Stimulated activated CD8-positive, alpha-beta memory T cell treated with anti-CD3 and anti-CD28 coated beads, Interleukin-12 subunit alpha, Interleukin-12 subunit beta, amount 100 ng/mL, for 24 hours (primary cell): ENCODE data around the gene EIF2B2.

Source experiments
- DNase-seq: peaks from one replicate; pipeline ENCODE4 v3.0.0-alpha.2; 2020; ENCODE audit errors: extremely low read depth

EIF2B2 gene

DNA sequence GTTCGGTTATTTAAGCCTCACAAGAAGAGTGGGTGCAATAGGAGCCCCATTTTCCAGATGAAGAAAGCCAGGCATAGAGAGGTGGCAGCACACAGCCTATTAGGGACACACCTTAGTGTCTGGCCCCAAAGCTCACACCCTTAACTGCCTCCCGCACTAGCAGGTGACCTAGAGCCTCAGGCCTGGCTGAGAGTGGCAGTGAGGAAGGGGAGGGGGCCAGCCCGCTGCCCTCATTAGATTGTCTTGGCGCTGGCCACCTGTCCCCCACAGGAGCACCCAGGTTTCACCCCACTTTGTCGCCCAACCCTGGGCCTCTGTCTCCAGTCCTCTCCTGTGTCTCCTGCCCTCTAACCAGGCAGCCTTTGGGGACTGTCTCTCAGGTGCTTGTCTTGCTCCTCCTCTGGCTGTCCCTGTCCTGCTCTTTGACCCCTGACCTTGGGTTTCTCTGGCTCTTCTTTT lies 28.8 kb upstream of the EIF2B2 start:
- DNase-seq: no peak

DNA sequence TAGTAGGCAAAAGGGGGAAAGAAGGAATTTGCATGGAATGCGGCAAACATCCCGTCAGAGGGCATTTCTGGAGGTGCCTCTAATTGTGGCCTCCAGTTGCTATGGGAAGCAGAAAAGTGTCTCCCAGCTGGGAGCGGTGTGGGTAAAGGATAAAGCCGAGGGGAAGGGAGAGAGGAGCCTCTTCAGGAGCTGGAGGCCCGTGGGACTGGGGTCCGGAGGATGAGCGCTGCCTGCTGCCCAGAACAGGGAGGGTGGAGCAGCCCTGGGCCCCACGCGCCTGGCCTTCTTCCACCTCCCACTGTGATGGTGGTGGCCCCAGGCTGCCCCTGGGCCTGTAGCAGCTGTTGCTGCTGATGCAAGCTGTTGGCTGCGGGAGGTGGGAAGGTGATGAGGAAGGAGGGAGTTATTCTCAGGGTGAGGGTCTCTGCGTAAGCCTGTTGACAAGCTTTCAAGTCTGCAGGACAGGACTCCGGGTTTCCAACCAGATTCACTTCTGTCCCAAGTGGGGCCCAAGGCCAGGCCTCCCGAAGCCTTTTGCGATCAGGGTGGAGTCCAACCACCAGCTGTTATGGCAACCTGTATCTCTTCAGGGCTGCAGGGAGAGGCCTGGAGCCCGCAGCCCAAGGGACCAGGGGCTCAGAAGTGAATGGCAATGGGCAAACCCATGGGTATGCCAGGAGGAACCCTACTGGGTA lies 28.2 kb upstream of the EIF2B2 start:
- DNase-seq: no peak

DNA sequence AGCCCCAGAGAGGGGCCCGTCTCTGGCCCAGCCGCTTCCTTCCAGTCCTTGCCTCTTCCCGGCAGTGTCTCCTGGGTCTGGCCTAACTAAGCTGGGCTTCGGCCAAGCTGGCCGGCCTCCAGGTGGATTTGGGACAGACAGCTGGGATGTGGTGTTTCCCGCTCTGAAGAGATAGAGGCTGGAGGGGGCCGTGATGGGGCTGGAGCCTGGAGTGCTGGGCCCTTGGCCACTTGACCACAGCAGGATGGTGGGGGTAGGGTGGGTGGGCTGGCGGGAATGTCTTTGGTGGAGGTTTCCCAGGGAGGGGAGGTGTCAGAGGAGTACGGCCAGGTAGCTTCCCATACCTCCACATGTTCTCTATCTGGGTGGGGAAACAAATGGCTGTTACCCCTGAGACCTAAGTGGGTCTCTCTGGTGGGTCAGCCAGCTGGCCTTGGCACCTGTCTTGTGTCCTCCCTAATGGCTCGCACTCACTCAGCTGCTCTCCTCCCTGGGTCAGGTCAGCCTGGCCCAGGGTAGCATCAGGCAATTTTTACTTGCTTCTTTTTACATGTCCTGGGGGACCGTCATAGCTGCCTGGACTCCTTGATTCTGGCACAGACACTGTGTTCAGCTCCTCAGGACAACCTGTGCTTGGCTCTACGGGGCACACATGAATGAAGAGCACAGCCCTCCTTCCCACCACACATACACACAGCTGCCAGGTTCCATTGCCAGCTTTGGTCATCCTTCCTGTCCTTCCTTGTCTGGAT lies 27.5 kb upstream of the EIF2B2 start:
- DNase-seq: no peak

DNA sequence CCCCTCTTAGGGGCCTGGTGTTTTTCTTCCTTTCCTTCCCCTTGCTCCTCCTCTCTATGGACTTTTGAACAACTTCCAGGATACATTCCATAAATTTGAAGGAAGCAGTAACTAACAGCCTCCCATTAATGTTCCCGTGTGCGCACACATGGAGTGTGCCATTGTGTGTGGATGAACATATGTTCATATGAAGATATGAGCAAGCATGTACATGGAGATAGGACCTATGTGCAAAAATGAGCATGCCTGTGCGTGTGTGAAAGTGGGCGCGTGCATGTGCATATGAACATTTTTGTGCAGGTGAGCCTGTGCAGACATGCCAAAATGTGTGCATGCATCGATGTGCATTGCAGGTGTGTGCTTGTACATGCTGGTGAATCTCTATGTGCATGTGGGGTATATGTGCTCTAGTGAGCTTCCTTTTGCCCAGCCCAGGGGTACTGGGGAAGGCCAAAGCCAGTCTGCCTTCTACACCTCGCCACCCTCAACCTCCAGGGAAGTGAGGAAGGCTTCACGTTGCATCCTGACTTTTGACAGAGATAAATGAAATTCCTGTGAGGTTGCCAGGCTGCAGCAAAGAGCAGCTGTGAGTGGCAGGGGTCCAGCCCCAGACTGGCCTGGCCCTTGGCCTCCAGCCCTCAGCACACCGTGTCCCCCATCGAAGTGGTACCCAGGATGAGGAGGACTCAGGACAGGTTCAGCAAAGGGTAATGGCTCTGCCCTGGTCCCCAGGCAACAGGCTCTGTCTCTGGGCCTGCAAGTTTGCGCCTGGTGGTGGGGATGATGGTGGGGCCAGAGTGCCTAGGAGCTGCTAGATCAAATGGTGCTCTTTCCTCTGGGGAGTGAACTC lies 26.2 kb upstream of the EIF2B2 start:
- no peak for DNase-seq

DNA sequence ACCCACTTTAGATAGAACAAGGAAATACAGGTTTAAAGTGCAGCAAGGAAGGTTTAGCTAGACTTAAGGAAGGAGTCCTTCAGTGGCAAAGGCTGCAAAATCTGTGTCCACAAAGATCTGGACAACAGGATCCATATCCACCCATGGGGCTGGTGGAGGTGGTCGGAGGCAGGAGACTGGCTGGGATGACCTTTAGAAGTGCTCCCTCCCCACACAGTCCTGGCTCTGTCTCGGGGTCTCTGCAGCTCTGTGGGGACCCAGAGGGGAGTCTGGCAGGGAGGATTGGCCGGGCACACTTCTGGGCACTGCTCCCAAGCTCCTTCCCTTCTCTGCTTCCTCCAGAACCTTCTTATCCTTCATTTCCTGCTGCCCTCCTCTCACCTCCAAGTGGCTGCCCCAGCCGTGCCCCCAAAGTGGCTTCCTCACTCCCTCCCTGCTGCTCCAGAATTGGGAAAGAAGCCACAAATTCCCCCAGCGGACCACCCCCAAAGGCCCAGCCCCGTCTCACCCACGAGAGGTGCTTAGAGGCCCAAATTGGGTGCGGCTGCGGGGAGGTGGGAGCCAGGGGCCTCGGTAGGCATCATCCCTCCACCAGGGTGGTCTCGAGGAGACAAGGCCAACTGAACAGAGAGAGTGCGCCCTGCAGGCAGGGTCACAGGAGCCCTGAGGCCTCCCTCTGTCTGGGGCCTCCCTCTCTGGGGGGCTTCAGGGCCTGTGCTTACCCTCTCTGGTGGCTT lies 25.4 kb upstream of the EIF2B2 start:
- no peak for DNase-seq

DNA sequence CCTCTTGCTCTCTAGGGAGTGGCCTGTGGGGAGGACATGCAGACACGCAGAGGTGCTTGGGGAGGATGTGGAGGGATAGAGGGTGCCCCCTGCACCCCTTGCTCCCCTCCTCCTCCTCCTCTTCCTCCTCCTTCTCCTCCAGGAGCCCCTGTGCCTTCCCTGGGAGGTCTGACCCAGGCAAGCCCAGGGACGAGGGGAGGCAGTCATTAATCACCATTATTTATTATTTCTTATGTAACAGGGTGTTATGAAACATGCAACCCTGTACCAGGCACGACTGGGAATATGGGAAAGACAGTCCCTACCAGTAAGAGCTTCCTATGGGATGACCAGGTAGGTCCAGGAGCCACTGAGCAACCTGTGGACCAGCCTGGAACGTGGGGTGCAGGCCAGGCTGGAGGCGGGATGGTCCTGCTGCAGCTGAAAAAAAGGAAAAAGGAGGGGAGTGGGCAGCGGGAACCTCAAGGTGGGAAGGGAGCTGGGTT lies 24.8 kb upstream of the EIF2B2 start:
- DNase-seq: no peak

DNA sequence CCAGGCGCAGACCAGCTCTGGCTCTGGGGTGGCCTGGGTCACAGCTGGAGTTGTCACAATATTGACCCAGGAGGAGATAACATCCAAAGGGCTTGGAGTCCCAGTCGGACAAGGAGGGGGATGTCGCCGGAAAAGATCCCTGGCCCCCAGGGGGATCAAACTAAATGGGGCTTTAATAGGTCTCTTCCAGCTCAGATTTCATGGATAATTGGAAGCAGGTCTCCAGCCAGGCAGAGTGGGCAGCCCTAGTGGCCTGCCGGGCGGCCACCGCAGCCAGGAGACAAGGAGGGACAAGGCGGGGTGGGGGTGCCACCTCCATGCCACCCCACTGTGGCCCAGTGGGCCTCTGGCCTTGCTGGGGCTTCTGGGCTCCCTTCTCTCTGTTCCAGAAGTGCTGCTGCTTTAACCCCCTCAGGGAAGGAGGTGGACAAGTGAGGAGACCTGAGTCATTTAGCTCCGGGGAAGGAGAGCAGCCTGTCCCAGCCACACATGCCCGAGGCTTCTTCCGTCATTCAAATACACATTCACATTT lies 24.2 kb upstream of the EIF2B2 start:
- no peak for DNase-seq

DNA sequence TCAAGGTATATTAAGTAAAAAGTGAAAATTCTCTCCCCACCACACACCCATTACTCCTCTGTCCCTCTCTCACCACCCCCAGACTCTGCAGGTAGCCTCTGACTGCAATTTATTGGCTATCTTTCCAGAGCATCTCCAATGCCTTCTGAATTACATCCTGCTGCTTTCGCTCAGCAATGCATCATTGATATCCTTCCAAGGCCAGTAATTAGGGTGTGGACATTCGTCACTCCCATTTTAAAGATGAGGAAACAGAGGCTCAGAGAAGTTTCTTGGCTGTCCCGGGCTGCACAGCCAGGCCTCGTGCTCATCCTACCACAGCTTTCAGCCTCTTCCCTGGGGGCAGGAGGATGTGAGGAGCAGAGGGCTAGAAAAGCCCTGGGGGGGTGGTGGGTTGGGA lies 23.7 kb upstream of the EIF2B2 start:
- no peak for DNase-seq

DNA sequence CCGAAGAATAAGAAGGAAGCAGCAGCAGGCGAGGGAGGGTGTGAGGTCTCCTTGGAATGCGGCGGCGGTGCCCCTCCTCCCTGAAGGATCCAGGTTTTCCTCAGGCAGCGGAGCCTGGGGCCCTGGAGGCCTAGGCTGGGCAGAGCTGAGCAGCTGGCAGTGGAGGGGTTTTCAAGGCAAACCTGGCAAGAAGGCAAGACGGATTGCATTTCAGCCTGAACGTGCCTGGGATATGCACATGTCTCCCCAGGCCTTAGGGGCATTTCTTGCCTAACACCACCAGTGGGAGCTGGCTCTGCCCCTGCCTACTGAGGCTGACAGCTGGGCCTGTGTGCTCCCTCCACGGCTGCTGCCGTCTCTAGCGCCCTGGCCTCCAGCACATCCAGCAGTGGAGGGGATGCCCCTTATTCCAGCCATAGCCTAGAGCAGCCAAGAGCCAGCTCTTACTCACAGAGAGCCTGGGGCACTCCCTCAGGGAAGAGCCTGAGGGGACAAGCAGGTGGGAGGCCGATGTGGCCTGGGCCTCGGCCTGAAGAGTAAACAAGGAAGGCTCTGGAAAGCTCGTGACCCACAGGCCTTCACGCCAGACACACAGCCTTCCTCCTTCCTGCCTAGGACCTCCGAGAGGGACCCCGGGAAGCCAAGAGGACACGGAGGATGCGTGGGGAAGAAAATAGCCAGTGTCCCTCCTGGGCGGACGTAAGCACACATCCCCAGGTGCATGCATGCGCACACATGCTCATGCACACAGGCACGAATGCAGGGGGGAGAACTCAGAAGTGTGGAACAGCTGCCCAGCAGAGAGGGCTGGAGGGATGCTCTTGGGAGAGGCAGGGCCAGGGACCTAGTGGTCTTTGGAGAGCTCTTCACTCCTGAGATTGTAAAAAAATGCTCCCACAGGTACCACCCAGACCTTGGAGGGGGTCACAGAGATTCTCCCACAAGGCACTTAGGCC lies 23.0 kb upstream of the EIF2B2 start:
- DNase-seq: no peak

DNA sequence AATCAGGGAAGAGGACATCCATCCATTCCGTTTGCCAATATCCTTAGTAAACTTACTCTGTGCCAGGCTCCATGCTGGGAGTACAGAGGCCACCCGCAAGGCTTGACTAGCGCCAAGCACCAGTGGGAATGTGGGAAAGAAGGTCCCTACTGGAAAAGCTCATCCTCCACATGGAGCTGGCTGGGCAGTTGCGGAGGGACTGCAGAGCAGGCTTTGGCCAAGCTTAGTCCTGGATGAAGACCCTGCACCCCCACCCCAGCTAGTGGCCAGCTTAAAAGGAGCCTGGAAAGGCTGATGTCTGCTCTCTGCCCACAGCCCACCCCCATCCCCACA lies 22.4 kb upstream of the EIF2B2 start:
- DNase-seq: no peak

DNA sequence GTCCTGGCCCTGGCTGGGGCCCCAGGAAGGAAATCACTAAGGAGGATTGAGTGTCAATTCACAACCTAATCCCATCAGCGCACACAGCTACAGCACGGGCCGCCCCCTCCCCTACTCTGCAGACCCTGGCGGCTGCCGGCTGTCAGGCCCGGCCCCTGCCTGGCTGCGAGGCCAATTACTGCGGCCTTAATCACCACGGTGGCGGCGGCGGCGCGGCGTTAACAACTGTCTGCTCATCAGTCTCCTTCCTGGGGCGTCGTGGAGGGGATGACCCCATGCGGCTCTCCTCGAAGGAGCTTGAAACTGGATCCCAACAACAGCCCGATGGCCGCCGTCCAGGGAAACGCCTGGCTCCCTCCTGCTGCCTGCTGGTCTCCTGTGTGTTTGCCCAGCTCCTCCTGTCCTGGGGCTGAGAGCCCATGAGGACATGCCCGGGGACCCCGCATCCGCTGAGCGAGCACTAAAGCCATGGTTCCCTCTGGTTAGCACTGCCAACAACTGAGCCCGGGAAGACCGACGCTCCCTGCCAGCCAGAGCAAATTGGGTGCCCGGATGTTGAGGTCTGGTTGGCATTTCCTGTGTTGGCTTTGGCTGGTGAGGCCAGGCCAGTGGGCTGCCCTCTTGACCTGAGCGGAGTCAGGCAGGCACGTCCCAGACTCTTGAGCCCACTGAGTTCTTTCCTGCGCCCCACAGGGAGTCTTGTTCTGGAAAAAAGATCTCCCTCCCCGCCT lies 21.8 kb upstream of the EIF2B2 start:
- DNase-seq: no peak

DNA sequence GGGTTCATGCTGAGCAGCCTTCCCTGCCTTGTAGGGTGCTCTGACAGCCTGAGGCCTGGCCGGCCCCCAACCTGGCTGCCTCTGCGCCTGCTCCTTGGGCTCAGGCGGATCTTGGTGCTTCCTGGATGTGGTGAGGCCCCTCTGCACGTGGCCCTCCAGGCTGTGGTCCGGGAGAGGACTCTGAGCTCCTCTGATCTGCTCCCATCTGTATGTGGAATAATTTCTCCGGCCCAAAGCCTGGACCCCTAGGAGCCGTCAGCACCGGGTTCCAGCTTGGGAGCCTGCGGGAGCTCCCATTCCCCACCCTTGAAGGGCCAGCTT lies 21.3 kb upstream of the EIF2B2 start:
- no peak for DNase-seq

DNA sequence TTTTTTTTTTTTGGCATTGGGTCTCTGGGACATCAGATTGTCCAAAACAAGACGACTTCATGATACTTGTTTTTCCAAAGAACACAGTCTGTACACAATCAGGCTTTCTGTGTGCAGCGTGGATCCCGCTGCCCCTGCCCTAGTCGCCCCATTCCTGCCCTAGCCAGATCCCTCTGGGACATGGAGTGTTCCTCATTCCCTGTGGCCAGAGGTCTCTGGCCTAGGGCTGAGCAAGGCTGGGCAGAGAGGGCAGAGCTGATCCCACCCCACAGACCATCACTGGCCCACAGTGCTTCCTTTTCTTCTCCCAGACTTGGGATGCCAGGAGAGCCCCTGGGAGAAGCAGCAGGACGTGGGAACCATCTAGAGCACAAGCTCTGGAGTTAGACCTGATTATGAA lies 20.9 kb upstream of the EIF2B2 start:
- DNase-seq: no peak

DNA sequence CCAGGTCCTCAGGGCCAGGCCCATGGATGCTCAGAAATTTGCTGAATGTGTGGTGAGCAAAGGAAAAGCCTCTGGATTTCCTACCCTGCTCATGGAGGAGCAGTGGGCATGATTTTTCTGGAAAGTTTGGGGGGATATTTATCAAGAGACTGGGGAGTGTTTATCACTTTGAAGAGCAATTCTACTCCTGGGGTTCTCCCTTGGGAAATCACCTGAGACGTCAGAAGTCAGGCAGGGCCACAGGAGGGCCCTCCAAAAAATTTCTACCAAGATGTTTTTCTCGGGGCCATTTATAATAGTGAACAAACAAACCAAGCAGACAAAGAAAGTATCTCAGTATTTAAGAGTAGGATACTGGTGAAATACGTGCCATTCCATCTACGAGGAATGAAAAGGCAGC lies 20.1 kb upstream of the EIF2B2 start:
- no peak for DNase-seq

DNA sequence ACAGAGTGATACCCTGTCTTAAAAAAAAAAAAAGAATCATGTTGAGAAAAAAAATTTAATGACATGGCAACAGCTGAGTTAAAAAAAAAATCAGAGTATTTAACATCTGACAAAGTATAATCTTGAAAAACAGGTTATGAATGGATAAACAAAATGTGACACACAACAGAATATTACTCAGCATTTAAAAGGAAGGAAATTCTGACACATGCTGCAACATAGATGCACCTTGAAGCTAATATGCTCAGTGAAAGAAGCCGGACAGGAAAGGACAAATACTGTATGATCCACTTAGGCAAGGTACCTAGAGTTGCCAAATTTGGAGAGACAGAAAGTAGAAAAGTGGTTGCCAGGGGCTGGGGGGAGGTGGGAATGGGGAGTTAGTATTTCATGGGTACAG lies 19.4 kb upstream of the EIF2B2 start:
- no peak for DNase-seq

DNA sequence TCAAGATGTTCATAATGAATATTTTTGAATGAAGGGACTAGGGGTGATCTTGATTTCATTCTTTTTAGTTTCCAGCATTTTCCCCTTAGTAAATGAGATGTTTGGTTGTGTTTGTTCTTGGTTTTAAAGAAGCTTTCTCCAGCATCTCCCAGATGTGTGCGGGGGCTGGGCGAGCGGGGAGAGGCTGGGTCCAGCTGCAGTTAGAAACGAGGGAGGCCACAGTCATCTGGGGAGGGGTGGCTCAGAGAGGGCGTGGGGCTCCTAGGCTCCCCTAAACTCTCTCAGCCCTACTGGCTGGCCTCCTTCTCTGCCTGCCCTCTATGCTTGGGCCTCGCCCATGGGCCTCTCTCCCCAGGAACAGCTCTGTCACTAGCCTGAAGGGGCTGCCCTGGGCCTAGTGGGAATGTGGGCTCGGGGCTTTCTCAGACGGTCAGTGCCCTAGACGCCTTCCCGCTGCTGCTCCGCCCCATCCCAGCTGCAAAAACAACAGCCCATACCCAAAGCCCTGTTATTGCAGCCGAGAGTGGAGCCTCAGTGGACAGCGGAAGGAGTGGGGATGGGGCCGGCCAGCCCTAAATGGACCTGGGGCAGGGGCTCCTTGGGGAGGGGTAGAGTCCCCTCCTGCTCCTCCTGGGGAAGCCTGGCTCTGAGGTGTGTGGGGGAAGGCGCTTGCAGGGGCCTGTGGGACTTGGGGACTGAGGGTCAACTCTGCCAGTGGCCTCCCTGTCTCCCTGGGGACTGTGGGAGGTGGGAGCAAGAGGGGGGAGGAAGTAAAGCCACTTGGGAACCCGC lies 18.3 kb upstream of the EIF2B2 start:
- DNase-seq: no peak

DNA sequence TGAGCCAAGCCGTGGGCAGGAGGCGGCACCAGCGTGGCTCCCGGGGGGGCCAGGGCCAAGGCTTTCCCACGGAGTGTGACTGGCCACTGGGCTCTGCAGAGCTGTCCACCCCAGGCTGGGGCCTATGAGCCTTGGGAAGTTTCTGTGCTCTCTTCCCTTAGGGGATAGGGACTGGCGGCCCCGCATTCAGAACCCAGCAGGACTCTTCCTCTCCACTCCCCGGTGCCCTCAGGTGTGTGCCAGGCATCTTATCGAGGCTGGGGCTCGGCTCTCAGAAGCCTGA lies 17.8 kb upstream of the EIF2B2 start:
- no peak for DNase-seq

DNA sequence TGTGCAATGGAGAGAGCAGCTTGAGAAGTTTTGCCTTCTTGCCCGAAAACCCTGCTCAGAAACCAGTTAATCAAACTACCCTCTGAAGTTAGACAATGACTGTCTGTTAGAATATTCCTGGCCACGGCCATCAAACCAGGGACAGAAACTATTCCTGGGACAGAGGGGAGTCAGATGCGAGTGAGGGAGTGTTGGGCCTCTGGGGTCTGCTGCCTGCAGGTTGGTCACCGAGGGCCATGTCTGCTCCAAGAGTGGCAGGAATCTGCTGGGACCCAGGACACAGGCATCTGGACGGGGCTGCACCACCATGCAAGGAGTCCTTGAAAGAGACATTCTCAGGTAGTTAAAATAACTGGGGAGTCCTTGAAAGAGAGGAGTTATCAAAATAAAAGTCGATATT lies 16.9 kb upstream of the EIF2B2 start:
- no peak for DNase-seq

DNA sequence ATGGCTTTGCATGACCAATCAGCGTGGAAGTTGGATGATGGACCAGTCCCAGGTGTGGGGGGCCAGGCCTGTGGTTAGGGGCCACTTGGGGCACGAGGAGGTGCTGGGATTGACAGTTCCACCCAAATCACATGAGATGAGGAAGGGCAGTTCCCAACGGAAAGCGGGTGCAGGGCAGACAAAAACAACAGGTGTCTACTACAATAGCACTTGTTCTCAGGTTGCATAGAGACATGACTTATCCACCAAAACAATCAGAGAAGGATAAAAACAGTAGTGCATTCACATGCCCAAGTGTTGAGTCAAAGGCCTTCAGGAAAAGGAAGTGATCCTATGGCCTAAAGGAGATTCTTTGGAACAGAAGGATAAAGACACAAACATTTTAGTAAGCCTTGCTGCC lies 14.6 kb upstream of the EIF2B2 start:
- DNase-seq: no peak
